ENCODE results near the gene C1QL4. TPM values are rescaled to one million over a fixed set of nuclear protein-coding genes. Genes with fewer than 3 reads are reported as not detected.

The C1QL4 gene
- polyA plus RNA-seq, 1 donor from 2014 or later: 13.7 TPM

DNA sequence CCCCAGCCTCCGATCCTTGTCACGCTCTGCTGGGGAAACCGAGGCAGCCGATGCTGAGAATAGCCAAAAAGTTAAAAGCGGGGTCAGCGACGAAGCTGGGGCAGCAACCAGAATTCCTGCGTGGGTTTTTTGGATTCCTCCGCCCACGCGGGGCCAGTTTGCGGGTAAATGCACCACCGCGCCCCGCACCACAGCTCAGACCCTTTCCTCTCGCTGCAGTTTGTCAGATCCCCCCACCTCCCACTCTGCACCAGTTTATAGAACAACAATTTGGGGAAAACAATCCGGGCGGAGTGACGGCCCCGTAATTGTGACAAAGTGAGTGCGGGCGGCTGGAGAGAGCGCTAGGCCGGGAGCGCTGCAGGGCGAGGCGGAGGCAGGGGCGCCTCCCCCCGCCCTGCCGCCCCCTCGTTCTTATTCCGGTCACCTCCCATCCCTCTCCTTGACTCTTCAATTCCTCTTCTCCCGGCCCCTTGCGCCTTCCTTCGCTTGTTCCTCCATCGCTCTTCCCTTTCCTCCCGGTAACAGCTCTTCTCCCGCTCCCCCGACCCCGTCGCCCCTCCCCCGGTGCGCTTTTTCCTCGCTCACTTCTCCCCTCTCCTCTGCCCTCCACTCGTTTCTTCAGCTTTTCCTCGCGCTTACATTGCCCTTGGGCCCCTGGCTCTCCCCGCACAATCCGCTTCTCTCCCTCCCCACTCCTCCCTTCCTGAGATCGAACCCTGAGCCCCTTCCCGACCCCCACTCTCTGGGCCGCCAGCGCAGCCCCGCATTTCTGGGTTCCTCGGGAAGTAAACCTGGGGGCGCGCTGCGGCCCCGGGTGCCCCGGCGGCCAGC lies 9.1 kb upstream of the C1QL4 start:
- peak overlapping the region; percentile 48 for H3K4me2 ChIP-seq (ENCODE audit: low read length)
- no peak overlapping the region for H3K27ac ChIP-seq (ENCODE audit: low read length)
- TF ChIP-seq EZH2 (IDR thresholded peaks at IDR 0.05; ENCODE audit: borderline replicate concordance, insufficient read depth, low read length, poor library complexity, severe bottlenecking) (peak; percentile 73), MXI1 (conservative IDR thresholded peaks at IDR 0.05; ENCODE audit: poor library complexity, severe bottlenecking) (no peak), POLR2AphosphoS5 (IDR thresholded peaks at IDR 0.05) (peak; percentile 24), RAD21 (conservative IDR thresholded peaks at IDR 0.05) (no peak), EP300 (conservative IDR thresholded peaks at IDR 0.05; ENCODE audit: poor library complexity, severe bottlenecking) (no peak), SMC3 (conservative IDR thresholded peaks at IDR 0.05; ENCODE audit: poor library complexity) (no peak), TAF1 (IDR thresholded peaks at IDR 0.05; ENCODE audit: low read depth) (no peak)
- TF ChIP-seq, protein P1, sequence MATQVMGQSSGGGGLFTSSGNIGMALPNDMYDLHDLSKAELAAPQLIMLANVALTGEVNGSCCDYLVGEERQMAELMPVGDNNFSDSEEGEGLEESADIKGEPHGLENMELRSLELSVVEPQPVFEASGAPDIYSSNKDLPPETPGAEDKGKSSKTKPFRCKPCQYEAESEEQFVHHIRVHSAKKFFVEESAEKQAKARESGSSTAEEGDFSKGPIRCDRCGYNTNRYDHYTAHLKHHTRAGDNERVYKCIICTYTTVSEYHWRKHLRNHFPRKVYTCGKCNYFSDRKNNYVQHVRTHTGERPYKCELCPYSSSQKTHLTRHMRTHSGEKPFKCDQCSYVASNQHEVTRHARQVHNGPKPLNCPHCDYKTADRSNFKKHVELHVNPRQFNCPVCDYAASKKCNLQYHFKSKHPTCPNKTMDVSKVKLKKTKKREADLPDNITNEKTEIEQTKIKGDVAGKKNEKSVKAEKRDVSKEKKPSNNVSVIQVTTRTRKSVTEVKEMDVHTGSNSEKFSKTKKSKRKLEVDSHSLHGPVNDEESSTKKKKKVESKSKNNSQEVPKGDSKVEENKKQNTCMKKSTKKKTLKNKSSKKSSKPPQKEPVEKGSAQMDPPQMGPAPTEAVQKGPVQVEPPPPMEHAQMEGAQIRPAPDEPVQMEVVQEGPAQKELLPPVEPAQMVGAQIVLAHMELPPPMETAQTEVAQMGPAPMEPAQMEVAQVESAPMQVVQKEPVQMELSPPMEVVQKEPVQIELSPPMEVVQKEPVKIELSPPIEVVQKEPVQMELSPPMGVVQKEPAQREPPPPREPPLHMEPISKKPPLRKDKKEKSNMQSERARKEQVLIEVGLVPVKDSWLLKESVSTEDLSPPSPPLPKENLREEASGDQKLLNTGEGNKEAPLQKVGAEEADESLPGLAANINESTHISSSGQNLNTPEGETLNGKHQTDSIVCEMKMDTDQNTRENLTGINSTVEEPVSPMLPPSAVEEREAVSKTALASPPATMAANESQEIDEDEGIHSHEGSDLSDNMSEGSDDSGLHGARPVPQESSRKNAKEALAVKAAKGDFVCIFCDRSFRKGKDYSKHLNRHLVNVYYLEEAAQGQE (IDR thresholded peaks at IDR 0.05; ENCODE audit: borderline replicate concordance): no peak
- TF ChIP-seq, protein P2, sequence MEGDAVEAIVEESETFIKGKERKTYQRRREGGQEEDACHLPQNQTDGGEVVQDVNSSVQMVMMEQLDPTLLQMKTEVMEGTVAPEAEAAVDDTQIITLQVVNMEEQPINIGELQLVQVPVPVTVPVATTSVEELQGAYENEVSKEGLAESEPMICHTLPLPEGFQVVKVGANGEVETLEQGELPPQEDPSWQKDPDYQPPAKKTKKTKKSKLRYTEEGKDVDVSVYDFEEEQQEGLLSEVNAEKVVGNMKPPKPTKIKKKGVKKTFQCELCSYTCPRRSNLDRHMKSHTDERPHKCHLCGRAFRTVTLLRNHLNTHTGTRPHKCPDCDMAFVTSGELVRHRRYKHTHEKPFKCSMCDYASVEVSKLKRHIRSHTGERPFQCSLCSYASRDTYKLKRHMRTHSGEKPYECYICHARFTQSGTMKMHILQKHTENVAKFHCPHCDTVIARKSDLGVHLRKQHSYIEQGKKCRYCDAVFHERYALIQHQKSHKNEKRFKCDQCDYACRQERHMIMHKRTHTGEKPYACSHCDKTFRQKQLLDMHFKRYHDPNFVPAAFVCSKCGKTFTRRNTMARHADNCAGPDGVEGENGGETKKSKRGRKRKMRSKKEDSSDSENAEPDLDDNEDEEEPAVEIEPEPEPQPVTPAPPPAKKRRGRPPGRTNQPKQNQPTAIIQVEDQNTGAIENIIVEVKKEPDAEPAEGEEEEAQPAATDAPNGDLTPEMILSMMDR (IDR thresholded peaks at IDR 0.05; ENCODE audit: poor library complexity, severe bottlenecking): no peak
- no peaks in the 10 kb centered on the region for H3K36me3 ChIP-seq (ENCODE audit: insufficient read depth, low read length)
- no peak overlapping the region for H2AFZ ChIP-seq (ENCODE audit: low read depth, low read length)
- H3F3A ChIP-seq (ENCODE audit: insufficient read depth, low read length, poor library complexity, severe bottlenecking): no peaks in the 10 kb centered on the region
- H3K4me3 ChIP-seq (ENCODE audit: low read length): peak overlapping the region; percentile 60
- H3K9me3 ChIP-seq (ENCODE audit: low read length): no peaks in the 10 kb centered on the region
- no peaks in the 10 kb centered on the region for H4K20me1 ChIP-seq (ENCODE audit: insufficient read depth)
- no peaks in the 10 kb centered on the region for H3K79me2 ChIP-seq (replicated peaks; ENCODE audit: insufficient read depth, low read length)
- H3K9ac ChIP-seq (ENCODE audit: low read length): peak overlapping the region; percentile 16
- no peaks in the 10 kb centered on the region for H3K9me2 ChIP-seq (ENCODE audit: insufficient read depth, low read length)
- H3K27me3 ChIP-seq (ENCODE audit: insufficient read depth, low read depth, low read length): peaks cover 88% of the 10 kb centered on the region

DNA sequence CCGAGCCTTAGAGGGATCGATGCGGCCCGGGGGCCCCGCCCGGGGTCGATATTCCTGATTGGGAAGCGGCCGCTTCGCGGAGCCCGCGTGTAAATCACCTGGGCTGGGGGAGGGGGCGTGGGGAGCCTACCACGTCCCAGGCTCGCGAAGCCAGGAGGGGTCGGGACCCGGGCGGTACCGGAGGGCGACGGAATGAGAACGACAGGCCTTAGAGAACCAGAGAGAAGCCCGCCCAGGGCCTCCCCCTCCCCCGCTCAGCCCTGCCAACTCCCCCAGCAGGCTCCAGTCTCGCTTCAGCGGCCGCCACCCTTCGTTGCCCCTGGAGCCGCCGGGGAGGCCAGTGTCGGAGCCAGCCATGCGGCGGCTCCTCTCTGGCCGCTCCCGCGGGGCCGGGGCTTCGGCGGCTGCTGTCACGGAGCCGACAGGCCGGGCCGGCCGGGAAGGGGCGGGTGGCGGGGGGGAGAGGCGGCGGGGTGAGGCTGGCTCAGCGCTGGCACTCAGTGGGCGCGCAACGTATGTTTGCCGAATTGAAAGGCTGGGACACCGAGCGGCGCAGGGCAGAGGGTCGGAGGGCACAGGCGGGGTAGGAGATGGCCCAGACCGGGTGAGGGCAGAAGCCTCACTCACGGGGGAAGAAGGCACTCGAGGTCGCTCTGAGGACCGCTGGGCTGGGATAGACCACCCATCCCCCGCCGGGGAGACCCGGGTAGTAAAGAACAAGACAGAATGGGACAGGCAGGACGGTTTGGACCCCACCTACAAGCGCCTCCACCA lies 8.2 kb upstream of the C1QL4 start:
- Histone ChIP-seq H3K36me3 (ENCODE audit: insufficient read depth, low read length) (no peaks in the 10 kb centered on the region), H3F3A (ENCODE audit: insufficient read depth, low read length, poor library complexity, severe bottlenecking) (no peaks in the 10 kb centered on the region), H3K4me2 (ENCODE audit: low read length) (no peak overlapping the region), H3K79me2 (replicated peaks; ENCODE audit: insufficient read depth, low read length) (no peaks in the 10 kb centered on the region), H3K4me3 (ENCODE audit: low read length) (peak overlapping the region; percentile 60), H2AFZ (ENCODE audit: low read depth, low read length) (no peak overlapping the region), H3K9me2 (ENCODE audit: insufficient read depth, low read length) (no peaks in the 10 kb centered on the region), H3K27ac (ENCODE audit: low read length) (no peak overlapping the region), H3K9ac (ENCODE audit: low read length) (peak overlapping the region; percentile 31), H3K9me3 (ENCODE audit: low read length) (no peaks in the 10 kb centered on the region), H4K20me1 (ENCODE audit: insufficient read depth) (no peaks in the 10 kb centered on the region), H3K27me3 (ENCODE audit: insufficient read depth, low read depth, low read length) (peaks cover 96% of the 10 kb centered on the region)
- TF ChIP-seq RAD21 (conservative IDR thresholded peaks at IDR 0.05) (no peak), EZH2 (IDR thresholded peaks at IDR 0.05; ENCODE audit: borderline replicate concordance, insufficient read depth, low read length, poor library complexity, severe bottlenecking) (peak; percentile 86)
